ENCODE results near the gene OOEP. TPM values are rescaled to one million over a fixed set of nuclear protein-coding genes. Genes with fewer than 3 reads are reported as not detected.

Gene OOEP
- total RNA-seq, 3 donors from 2014 or later (not counting 1 experiment from before 2014, with no cell fraction given) = 0.35 to 1.1 TPM; not detected in 1

- ATAC-seq = no peak
- no peak overlapping the region for H3K4me3 ChIP-seq (ENCODE audit: low read length)
- H3K27me3 ChIP-seq (ENCODE audit: control insufficient read depth, insufficient read depth, low read length) = no peaks in the 10 kb centered on the region
- H3K36me3 Mint-ChIP-seq = no peaks in the 10 kb centered on the region
- H3K27ac ChIP-seq (ENCODE audit: low read length) = no peak overlapping the region
- H3K9me3 ChIP-seq (ENCODE audit: control insufficient read depth, insufficient read depth, low read length) = no peaks in the 10 kb centered on the region
- no peak overlapping the region for H3K4me3 Mint-ChIP-seq
- intact Hi-C loops (cut with micrococcal nuclease) = no loop called here
- H3K9me3 Mint-ChIP-seq = no peaks in the 10 kb centered on the region
- peaks cover 0 to 5% of the 10 kb centered on the region in 2 donors for H3K4me1 Mint-ChIP-seq
- TF ChIP-seq, protein P1, sequence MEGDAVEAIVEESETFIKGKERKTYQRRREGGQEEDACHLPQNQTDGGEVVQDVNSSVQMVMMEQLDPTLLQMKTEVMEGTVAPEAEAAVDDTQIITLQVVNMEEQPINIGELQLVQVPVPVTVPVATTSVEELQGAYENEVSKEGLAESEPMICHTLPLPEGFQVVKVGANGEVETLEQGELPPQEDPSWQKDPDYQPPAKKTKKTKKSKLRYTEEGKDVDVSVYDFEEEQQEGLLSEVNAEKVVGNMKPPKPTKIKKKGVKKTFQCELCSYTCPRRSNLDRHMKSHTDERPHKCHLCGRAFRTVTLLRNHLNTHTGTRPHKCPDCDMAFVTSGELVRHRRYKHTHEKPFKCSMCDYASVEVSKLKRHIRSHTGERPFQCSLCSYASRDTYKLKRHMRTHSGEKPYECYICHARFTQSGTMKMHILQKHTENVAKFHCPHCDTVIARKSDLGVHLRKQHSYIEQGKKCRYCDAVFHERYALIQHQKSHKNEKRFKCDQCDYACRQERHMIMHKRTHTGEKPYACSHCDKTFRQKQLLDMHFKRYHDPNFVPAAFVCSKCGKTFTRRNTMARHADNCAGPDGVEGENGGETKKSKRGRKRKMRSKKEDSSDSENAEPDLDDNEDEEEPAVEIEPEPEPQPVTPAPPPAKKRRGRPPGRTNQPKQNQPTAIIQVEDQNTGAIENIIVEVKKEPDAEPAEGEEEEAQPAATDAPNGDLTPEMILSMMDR (IDR thresholded peaks at IDR 0.05) = no peak
- no peak for DNase-seq
- no peaks in the 10 kb centered on the region for H3K4me1 ChIP-seq (ENCODE audit: control insufficient read depth, insufficient read depth, low read length)
- H3K36me3 ChIP-seq (ENCODE audit: control insufficient read depth, insufficient read depth, low read length) = no peaks in the 10 kb centered on the region
- H3K27me3 Mint-ChIP-seq (ENCODE audit: low read depth in 2 of 2) = no peaks in the 10 kb centered on the region
- H3K27ac Mint-ChIP-seq = no peak overlapping the region
Measured at GRCh38 chr6:73400656-73401055, 31.0 kb upstream of the OOEP start.

- Histone ChIP-seq H3K27ac (ENCODE audit: low read length) (no peak overlapping the region), H3K9me3 (ENCODE audit: control insufficient read depth, insufficient read depth, low read length) (no peaks in the 10 kb centered on the region), H3K36me3 (ENCODE audit: control insufficient read depth, insufficient read depth, low read length) (no peaks in the 10 kb centered on the region), H3K4me3 (ENCODE audit: low read length) (no peak overlapping the region), H3K27me3 (ENCODE audit: control insufficient read depth, insufficient read depth, low read length) (no peaks in the 10 kb centered on the region), H3K4me1 (ENCODE audit: control insufficient read depth, insufficient read depth, low read length) (no peaks in the 10 kb centered on the region)
- TF ChIP-seq, protein P1 (IDR thresholded peaks at IDR 0.05) = no peak
- Mint-ChIP-seq H3K36me3 (no peaks in the 10 kb centered on the region), H3K27ac (no peak overlapping the region), H3K4me1 (peaks cover 10 to 13% of the 10 kb centered on the region in 2 donors), H3K9me3 (no peaks in the 10 kb centered on the region), H3K27me3 (ENCODE audit: low read depth in 2 of 2) (no peaks in the 10 kb centered on the region), H3K4me3 (no peak overlapping the region)
- DNase-seq (no peak), ATAC-seq (no peak)
- intact Hi-C loops (cut with micrococcal nuclease) = no loop called here
- 97% methylated on average over 10 of the region's 10 CpGs for WGBS (ENCODE audit: insufficient coverage)
Measured at GRCh38 chr6:73395875-73396274, 26.2 kb upstream of the OOEP start.

DNA sequence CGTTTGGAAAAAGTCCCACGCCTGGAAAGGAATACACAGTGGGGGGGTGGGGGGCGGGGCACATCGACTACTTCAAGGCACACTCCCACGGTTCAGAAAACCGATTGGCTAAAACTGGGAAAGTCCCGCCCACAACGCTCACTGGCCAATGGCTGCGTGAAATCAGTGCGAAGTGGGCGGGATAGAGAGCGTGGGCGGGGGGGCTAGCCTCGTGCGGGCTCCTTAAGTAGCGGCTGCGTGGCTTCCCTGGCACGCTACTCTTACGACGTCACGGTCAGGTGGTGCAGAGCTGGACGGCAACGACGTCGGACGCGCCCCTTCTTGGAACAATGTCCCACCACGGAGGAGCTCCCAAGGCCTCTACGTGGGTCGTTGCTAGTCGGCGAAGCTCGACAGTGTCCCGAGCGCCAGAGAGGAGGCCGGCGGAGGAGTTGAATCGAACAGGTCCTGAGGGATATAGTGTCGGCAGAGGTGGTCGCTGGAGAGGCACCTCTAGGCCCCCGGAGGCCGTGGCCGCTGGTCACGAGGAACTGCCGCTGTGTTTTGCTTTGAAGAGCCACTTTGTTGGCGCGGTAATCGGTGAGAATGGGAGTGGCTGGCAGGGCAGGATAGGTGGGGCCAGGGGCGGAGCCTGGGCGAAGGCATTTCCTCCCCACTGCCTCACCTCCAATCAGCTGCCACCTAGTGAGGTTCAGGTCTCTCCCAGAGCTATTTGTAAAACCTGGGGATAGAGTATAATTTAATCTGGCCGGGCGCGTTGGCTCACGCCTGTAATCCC lies 25.1 kb upstream of the OOEP start, which contains the start of gene DDX43:
Gene DDX43 (plus strand): TSS at position 252 of the 778 bp plus-strand sequence. CDS start 78 bp downstream, at position 330.
- Mint-ChIP-seq H3K27me3 (ENCODE audit: low read depth in 2 of 2) (no peaks in the 10 kb centered on the region), H3K4me3 (peak within 1 kb of the TSS; percentile 94), H3K36me3 (no peaks in the 10 kb centered on the region), H3K4me1 (peaks cover 10 to 13% of the 10 kb centered on the region in 2 donors), H3K9me3 (no peaks in the 10 kb centered on the region), H3K27ac (peak within 1 kb of the TSS; percentile 84 to 94)
- H3K27ac ChIP-seq (ENCODE audit: low read length) = peak within 1 kb of the TSS; percentile 68
- H3K4me3 ChIP-seq (ENCODE audit: low read length) = peak within 1 kb of the TSS; percentile 21
- no peaks in the 10 kb centered on the region for H3K9me3 ChIP-seq (ENCODE audit: control insufficient read depth, insufficient read depth, low read length)
- WGBS (ENCODE audit: insufficient coverage) = 85% methylated on average over 52 of the region's 54 CpGs
- peaks cover 3% of the 10 kb centered on the region for H3K4me1 ChIP-seq (ENCODE audit: control insufficient read depth, insufficient read depth, low read length)
- intact Hi-C loops (cut with micrococcal nuclease) = no loop called here
- DNase-seq (peak; percentile 32 to 73), ATAC-seq (peak in 2 of 3 donors; percentile 89 to 90)
- H3K27me3 ChIP-seq (ENCODE audit: control insufficient read depth, insufficient read depth, low read length) = no peaks in the 10 kb centered on the region
- TF ChIP-seq, protein P1 (IDR thresholded peaks at IDR 0.05) = no peak
- no peaks in the 10 kb centered on the region for H3K36me3 ChIP-seq (ENCODE audit: control insufficient read depth, insufficient read depth, low read length)
